HCT116 (cell line): ENCODE results near the gene SARS1. TPM values are rescaled to one million over a fixed set of nuclear protein-coding genes. Genes with fewer than 3 reads are reported as not detected.

Experiments
- ATAC-seq: fragments of 200-7000 bp; cut with Tn5 transposase; 2 replicates; pipeline ENCODE4 v1.9.1; 2020; ENCODE audit warnings: mild to moderate bottlenecking, moderate library complexity
- BruUV-seq: library from RNA; stranded (reverse); fragments of 400-500 nt; replicated peaks from 2 replicates; lab custom pipeline; 2021; lab: Mats Ljungman, UMichigan
- CTCF ChIA-PET: fragments of 300-600 bp; sonication (Branson Sonifier 250); formaldehyde crosslinking; loops from one replicate; lab custom pipeline; 2021; ENCODE audit warnings: antibody characterized with exemption; lab: Charles Lee
- POLR2A ChIA-PET: fragments of 300-600, 350-600 bp; sonication (Branson Sonifier 250); formaldehyde crosslinking; loops from one replicate; lab custom pipeline; 2021; ENCODE audit warnings: antibody characterized with exemption; lab: Charles Lee
- RAD21 ChIA-PET, 2 experiments: fragments of 300-600 bp; sonication (Branson Sonifier 250); formaldehyde crosslinking; loops; one replicate each; lab custom pipeline; 2023; ENCODE audit warnings: low total read pairs in 2 of 2; ENCODE audit not compliant: uncharacterized antibody in 2 of 2, unreplicated experiment in 2 of 2, low non-redundant PET in 1 of 2; lab: Charles Lee
- DNase-seq: peaks from one replicate; pipeline ENCODE4 v3.0.0-alpha.2; 2010; ENCODE audit warnings: low read depth, low spot score
- H2AFZ ChIP-seq: fragments of 200-600 bp; shearing (Covaris generic), sonication (generic); 2 replicates; pipeline ENCODE4 v1.6.1; 2017; ENCODE audit warnings: low read depth, mixed run types, mixed read lengths, antibody characterized with exemption, low read length; ENCODE audit not compliant: poor library complexity, severe bottlenecking
- H3K27ac ChIP-seq: 2 replicates; pipeline ENCODE4 v1.5.1; 2012; ENCODE audit warnings: low read depth, low read length
- H3K27me3 ChIP-seq: fragments of 200-600 bp; sonication (generic); 2 replicates; pipeline ENCODE4 v1.6.1; 2016; ENCODE audit warnings: mixed run types, low read length, mixed read lengths; ENCODE audit not compliant: insufficient read depth
- H3K36me3 ChIP-seq, 2 experiments: fragments of 200-500 bp in 1 of 2; fragments of 200-600 bp in 1 of 2; sonication (Bioruptor generic) in 1 of 2; sonication (generic) in 1 of 2; 2 replicates each; pipeline versions ENCODE4 v1.5.1 to v1.6.1; 2014 to 2016; ENCODE audit warnings: low read length in 2 of 2, inconsistent platforms in 1 of 2, mixed read lengths in 1 of 2, mixed run types in 1 of 2; ENCODE audit not compliant: insufficient read depth in 2 of 2, control insufficient read depth in 1 of 2
- H3K4me1 ChIP-seq, 2 experiments: fragments of 200-600 bp in 1 of 2; sonication (generic) in 1 of 2; 2 replicates each; pipeline versions ENCODE4 v1.5.1 to v1.6.1; 2012 to 2017; ENCODE audit warnings: low read length in 2 of 2, inconsistent platforms in 1 of 2, mild to moderate bottlenecking in 1 of 2, mixed read lengths in 1 of 2, mixed run types in 1 of 2, moderate library complexity in 1 of 2; ENCODE audit not compliant: insufficient read depth in 2 of 2, control insufficient read depth in 1 of 2
- H3K4me2 ChIP-seq: fragments of 200-600 bp; sonication (generic); 2 replicates; pipeline ENCODE4 v1.6.1; 2017; ENCODE audit warnings: mixed run types, low read length, mixed read lengths
- H3K4me3 ChIP-seq, 2 experiments: fragments of 200-600 bp in 1 of 2; sonication (generic) in 1 of 2; replicated peaks in 1 of 2; 2 replicates each; pipeline ENCODE4 v1.5.1; 2011 to 2016; ENCODE audit warnings: low read length in 2 of 2, control low read depth in 1 of 2, low read depth in 1 of 2, mild to moderate bottlenecking in 1 of 2, mixed read lengths in 1 of 2, mixed run types in 1 of 2
- H3K79me2 ChIP-seq: fragments of 200-600 bp; sonication (generic); 2 replicates; pipeline ENCODE4 v1.6.1; 2017; ENCODE audit warnings: mild to moderate bottlenecking, mixed run types, low read length, moderate library complexity, mixed read lengths; ENCODE audit not compliant: insufficient read depth
- H3K9ac ChIP-seq: fragments of 200-600 bp; sonication (generic); 2 replicates; pipeline ENCODE4 v1.6.1; 2016; ENCODE audit warnings: low read length, mixed read lengths
- H3K9me2 ChIP-seq: fragments of 200-600 bp; sonication (generic), shearing (Covaris generic); 2 replicates; pipeline ENCODE4 v1.6.1; 2017; ENCODE audit warnings: mixed run types, mild to moderate bottlenecking, moderate library complexity; ENCODE audit not compliant: insufficient read depth
- H3K9me3 ChIP-seq, 2 experiments: fragments of 200-500 bp in 1 of 2; fragments of 200-600 bp in 1 of 2; sonication (Bioruptor generic) in 1 of 2; sonication (generic) in 1 of 2; 2 replicates each; pipeline ENCODE4 v1.6.1; 2014 to 2017; ENCODE audit warnings: low read length in 2 of 2, mixed read lengths in 2 of 2, inconsistent platforms in 1 of 2, low read depth in 1 of 2, mild to moderate bottlenecking in 1 of 2, mixed run types in 1 of 2, moderate library complexity in 1 of 2; ENCODE audit not compliant: control insufficient read depth in 1 of 2, insufficient read depth in 1 of 2
- H4K20me1 ChIP-seq: fragments of 200-600 bp; sonication (generic), shearing (Covaris generic); 2 replicates; pipeline ENCODE4 v1.6.1; 2017; ENCODE audit warnings: mixed run types, mild to moderate bottlenecking, moderate library complexity; ENCODE audit not compliant: insufficient read depth
- ATF3 ChIP-seq: IDR thresholded peaks from 2 replicates; pipeline ENCODE4 v1.6.1; 2012
- CEBPB ChIP-seq: IDR thresholded peaks from 2 replicates; pipeline ENCODE4 v1.6.1; 2012; ENCODE audit warnings: low read depth
- ELF1 ChIP-seq: IDR thresholded peaks from 2 replicates; pipeline ENCODE4 v1.6.1; 2012; ENCODE audit warnings: low read depth, borderline replicate concordance
- EZH2 ChIP-seq: fragments of 200-600 bp; sonication (generic); IDR thresholded peaks from 2 replicates; pipeline ENCODE4 v1.6.1; 2017; ENCODE audit warnings: antibody characterized with exemption, mixed run types
- EZH2phosphoT487 ChIP-seq: fragments of 200-600 bp; IDR thresholded peaks from 2 replicates; pipeline ENCODE4 v1.6.1; 2018; ENCODE audit warnings: antibody characterized with exemption, borderline replicate concordance
- FOSL1 ChIP-seq: IDR thresholded peaks from 2 replicates; pipeline ENCODE4 v1.6.1; 2012; ENCODE audit warnings: low read depth
- JUND ChIP-seq: IDR thresholded peaks from 2 replicates; pipeline ENCODE4 v1.6.1; 2012
- POLR2A ChIP-seq: IDR thresholded peaks from 2 replicates; pipeline ENCODE4 v1.7.0; 2011; ENCODE audit warnings: borderline replicate concordance; ENCODE audit not compliant: insufficient read depth, insufficient read length; ENCODE audit errors: extremely low read depth
- POLR2AphosphoS5 ChIP-seq: IDR thresholded peaks from 2 replicates; pipeline ENCODE4 v1.6.1; 2011; ENCODE audit warnings: mild to moderate bottlenecking, low read depth, low read length, moderate library complexity
- SRF ChIP-seq: IDR thresholded peaks from 2 replicates; pipeline ENCODE4 v1.6.1; 2012; ENCODE audit warnings: low read depth
- TCF7L2 ChIP-seq: IDR thresholded peaks from 2 replicates; pipeline ENCODE4 v1.7.0; 2011; ENCODE audit warnings: borderline replicate concordance, inconsistent platforms; ENCODE audit not compliant: insufficient read depth, insufficient read length; ENCODE audit errors: extremely low read depth
- YY1 ChIP-seq: IDR thresholded peaks from 2 replicates; pipeline ENCODE4 v1.6.1; 2011; ENCODE audit warnings: low read length, low read depth, moderate library complexity, mild to moderate bottlenecking; ENCODE audit not compliant: insufficient replicate concordance; ENCODE audit errors: extremely low read depth
- ZFX ChIP-seq: fragments of 450-650 bp; IDR thresholded peaks from 2 replicates; pipeline ENCODE4 v1.6.1; 2017
- ZNF274 ChIP-seq: fragments of 200-500 bp; sonication (Bioruptor generic); IDR thresholded peaks from 2 replicates; pipeline ENCODE4 v1.6.1; 2014; ENCODE audit warnings: mild to moderate bottlenecking, low read depth, low read length, inconsistent platforms
- intact Hi-C: fragments of 100-400 bp; cut with micrococcal nuclease; formaldehyde crosslinking; loops from 2 replicates; pipeline ENCODE4 v1.10.0; 2022
- total RNA-seq: library from RNA; stranded (reverse); gene quantifications from one replicate; pipeline ENCODE4 v1.2.1, GENCODE V29; 2021; ENCODE audit not compliant: unreplicated experiment
- TF ChIP-seq, protein P1 (sequence below): IDR thresholded peaks from 2 replicates; pipeline ENCODE4 v1.6.1; 2012

SARS1 gene
- total RNA-seq, 1 experiment from 2014 or later = 206 TPM

DNA sequence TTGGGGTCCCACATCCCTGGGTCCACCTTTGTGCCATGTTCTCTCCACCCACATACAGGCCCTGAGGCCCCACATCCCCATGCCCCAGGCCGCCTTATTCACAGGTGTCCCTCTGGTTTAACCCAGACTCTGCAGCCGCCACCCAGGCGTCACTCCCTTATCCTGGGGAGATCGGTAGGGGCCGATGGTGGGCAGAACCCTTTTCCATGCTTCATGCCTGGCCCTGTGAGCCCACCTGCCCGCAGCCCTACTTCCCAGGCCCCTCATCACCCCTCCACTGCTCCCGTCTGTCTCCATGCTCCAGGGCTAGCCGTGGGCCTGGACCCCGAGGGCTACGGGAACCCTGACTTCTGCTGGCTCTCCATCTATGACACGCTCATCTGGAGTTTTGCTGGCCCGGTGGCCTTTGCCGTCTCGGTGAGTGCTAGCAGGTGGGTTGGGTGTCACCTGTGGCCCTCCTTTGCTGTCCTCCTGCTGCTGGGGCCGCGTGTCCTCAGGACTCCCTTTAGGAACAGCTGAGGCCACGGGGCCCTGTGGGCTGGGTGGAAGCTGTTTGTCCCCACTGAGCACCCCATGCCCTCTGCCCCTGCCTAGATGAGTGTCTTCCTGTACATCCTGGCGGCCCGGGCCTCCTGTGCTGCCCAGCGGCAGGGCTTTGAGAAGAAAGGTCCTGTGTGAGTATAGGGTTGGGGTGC is 57.1 kb downstream of the SARS1 start:
- Histone ChIP-seq H4K20me1 (no peaks in the 10 kb centered on the region), H3K36me3 (peaks cover 0 to 2% of the 10 kb centered on the region in 2 experiments; a peak in 1 of 4 replicates), H3K79me2 (no peaks in the 10 kb centered on the region), H3K4me1 (peaks cover 30 to 32% of the 10 kb centered on the region in 2 experiments), H3K4me3 (no peak overlapping the region), H3K9me3 (no peaks in the 10 kb centered on the region), H3K27ac (no peak overlapping the region), H3K4me2 (no peak overlapping the region), H3K9me2 (no peaks in the 10 kb centered on the region), H3K9ac (no peak overlapping the region), H3K27me3 (no peaks in the 10 kb centered on the region), H2AFZ (no peak overlapping the region)
- no peak for ATAC-seq
- POLR2A ChIA-PET = no interaction called here
- intact Hi-C loops = no loop called here
- BruUV-seq = no TSS peak
- no peak for TF ChIP-seq SRF
- TF ChIP-seq POLR2AphosphoS5 = no peak
- no peak for TF ChIP-seq POLR2A
- TF ChIP-seq JUND = no peak
- TF ChIP-seq, protein P1, sequence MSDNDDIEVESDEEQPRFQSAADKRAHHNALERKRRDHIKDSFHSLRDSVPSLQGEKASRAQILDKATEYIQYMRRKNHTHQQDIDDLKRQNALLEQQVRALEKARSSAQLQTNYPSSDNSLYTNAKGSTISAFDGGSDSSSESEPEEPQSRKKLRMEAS = no peak
- no peak for TF ChIP-seq FOSL1
- TF ChIP-seq TCF7L2 = no peak
- no peak for TF ChIP-seq CEBPB
- no peak for DNase-seq
- RAD21 ChIA-PET = no interaction called here
- CTCF ChIA-PET = no interaction called here

GRCh38 chr1:109271458-109271857 is 57.7 kb downstream of the SARS1 start:
- no TSS peak for BruUV-seq
- Histone ChIP-seq H3K9me3 (no peaks in the 10 kb centered on the region), H3K27ac (no peak overlapping the region), H3K27me3 (no peaks in the 10 kb centered on the region), H3K36me3 (peaks cover 0 to 2% of the 10 kb centered on the region in 2 experiments; a peak in 1 of 4 replicates), H3K9ac (no peak overlapping the region), H3K4me2 (no peak overlapping the region), H3K79me2 (no peaks in the 10 kb centered on the region), H3K4me1 (peaks cover 31 to 34% of the 10 kb centered on the region in 2 experiments), H4K20me1 (no peaks in the 10 kb centered on the region), H2AFZ (no peak overlapping the region), H3K4me3 (no peak overlapping the region), H3K9me2 (no peaks in the 10 kb centered on the region)
- ATAC-seq = no peak
- ChIA-PET CTCF (no interaction called here), POLR2A (no interaction called here), RAD21 (no interaction called here)
- DNase-seq = no peak
- intact Hi-C loops = no loop called here
- TF ChIP-seq TCF7L2 = no peak
- no peak for TF ChIP-seq POLR2AphosphoS5
- no peak for TF ChIP-seq YY1
- no peak for TF ChIP-seq ZNF274
- TF ChIP-seq, protein P1 = no peak
- TF ChIP-seq EZH2phosphoT487 = no peak
- no peak for TF ChIP-seq ZFX
- TF ChIP-seq SRF = no peak
- no peak for TF ChIP-seq EZH2
- TF ChIP-seq ELF1 = no peak
- TF ChIP-seq JUND = no peak
- TF ChIP-seq ATF3 = no peak
